Measurements from ENCODE around the gene HEPACAM.

DNA sequence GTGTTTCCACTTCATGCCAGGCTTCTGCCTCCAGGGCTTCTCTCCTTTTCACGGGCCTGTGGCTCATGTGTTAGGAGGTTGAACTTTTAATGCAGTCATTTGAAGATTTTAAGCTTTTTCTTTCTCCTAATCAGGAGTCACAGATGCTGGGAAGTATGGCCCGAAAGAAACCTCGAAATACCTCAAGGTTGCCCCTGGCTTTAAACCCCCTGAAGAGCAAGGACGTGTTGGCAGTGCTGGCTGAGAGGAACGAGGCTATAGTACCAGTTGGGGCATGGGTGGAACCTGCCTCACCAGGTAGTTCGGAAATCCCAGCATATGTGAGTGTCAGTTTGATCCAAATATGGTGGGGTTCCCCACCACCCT, 18.7 kb upstream of the HEPACAM start:
- no peak for TF ChIP-seq CTCF (IDR thresholded peaks at IDR 0.05)
- no peak for TF ChIP-seq POLR2A (IDR thresholded peaks at IDR 0.05)

Measured in body of pancreas (tissue), 4 donors.